ENCODE measurements around the gene RNF222.
A peak's percentile ranks its signal among the peaks of the same experiment; 100 is the strongest.

- TF ChIP-seq, protein P1, sequence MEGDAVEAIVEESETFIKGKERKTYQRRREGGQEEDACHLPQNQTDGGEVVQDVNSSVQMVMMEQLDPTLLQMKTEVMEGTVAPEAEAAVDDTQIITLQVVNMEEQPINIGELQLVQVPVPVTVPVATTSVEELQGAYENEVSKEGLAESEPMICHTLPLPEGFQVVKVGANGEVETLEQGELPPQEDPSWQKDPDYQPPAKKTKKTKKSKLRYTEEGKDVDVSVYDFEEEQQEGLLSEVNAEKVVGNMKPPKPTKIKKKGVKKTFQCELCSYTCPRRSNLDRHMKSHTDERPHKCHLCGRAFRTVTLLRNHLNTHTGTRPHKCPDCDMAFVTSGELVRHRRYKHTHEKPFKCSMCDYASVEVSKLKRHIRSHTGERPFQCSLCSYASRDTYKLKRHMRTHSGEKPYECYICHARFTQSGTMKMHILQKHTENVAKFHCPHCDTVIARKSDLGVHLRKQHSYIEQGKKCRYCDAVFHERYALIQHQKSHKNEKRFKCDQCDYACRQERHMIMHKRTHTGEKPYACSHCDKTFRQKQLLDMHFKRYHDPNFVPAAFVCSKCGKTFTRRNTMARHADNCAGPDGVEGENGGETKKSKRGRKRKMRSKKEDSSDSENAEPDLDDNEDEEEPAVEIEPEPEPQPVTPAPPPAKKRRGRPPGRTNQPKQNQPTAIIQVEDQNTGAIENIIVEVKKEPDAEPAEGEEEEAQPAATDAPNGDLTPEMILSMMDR (IDR thresholded peaks at IDR 0.05): peak; percentile 94 to 100 (median 98)
- TF ChIP-seq POLR2A (IDR thresholded peaks at IDR 0.05): peak in 1 of 2 donors; percentile 74
Measured at GRCh38 chr17:8383143-8383822, 14.3 kb downstream of the RNF222 start, which contains the start of gene RPL26.
